Endometrial microvascular endothelial cells (primary cell): ENCODE results near the gene PTPN14. TPM values are rescaled to one million over a fixed set of nuclear protein-coding genes. Genes with fewer than 3 reads are reported as not detected.
"Not testable (repeated sequence)": the region's sequence is repeated elsewhere in the genome, so short reads cannot be mapped to it uniquely, and the experiment has no call there.

Experiments
- in situ Hi-C: cut with HindIII; loops from 2 replicates; pipeline ENCODE4 v1.10.0; 2017; ENCODE audit warnings: low sequenced_read_pairs, low pct_unique_long_range_greater_than_20kb; ENCODE audit errors: inconsistent ontology term
- total RNA-seq: library from RNA; depleted of rRNA; stranded (reverse); fragments of >200 nt; gene quantifications from one replicate; pipeline ENCODE4 v1.2.3, GENCODE V29; 2015; ENCODE audit errors: inconsistent ontology term

PTPN14 gene
- total RNA-seq, 1 donor from 2014 or later, result 63.4 TPM

- in situ Hi-C loops, result loop anchor here (10.0 kb wide), 1 partner anchor 48 kb away; no protein-coding TSS in a partner anchor
These were observed 4.3 kb downstream of the PTPN14 start for GRCh38 chr1:214546886-214547641.

DNA sequence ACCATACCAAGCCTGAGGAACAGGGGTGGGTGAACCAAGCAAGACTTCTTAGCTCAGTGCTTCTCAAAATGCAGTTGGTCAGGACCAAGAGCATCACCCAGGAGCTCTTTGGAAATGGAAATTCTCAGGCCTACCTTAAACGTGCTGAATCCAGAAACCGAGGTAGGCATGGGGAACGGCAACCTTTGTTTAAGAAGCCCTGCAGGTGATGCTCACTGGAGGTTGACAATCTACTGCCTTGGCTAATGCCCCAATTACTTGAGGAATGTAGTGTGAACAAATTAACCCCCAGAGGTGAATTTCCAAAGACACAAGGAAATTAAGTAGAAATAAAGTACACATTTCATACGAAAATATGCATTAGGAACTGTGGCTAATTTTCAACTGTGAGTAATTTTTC lies 5.3 kb downstream of the PTPN14 start:
- in situ Hi-C loops, result loop anchor here (10.0 kb wide), 1 partner anchor 49 kb away; no protein-coding TSS in a partner anchor

GRCh38 chr1:214545293-214545692 lies 6.1 kb downstream of the PTPN14 start:
- in situ Hi-C loops, result loop anchor here (10.0 kb wide), 1 partner anchor 50 kb away; no protein-coding TSS in a partner anchor

DNA sequence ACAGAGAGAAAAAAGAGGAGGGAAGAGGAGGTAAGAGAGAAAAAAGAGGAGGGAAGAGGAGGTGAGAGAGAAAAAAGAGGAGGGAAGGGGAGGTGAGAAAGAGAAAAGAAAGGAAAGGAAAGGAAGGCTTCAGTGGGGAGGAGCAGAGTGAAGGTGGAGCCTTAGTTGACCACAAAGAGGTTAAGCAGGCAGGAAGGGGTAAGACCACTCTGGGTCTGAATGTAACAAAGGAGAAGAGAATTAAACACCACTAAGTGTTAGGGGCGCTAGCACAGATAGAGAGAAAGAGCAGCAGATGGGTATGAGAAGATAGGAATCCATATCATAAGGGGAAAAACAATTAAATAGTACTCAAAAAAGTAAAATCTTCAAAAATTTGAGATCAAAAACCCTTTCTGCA lies 6.6 kb downstream of the PTPN14 start:
- in situ Hi-C loops, result loop anchor here (10.0 kb wide), 1 partner anchor 50 kb away; no protein-coding TSS in a partner anchor

DNA sequence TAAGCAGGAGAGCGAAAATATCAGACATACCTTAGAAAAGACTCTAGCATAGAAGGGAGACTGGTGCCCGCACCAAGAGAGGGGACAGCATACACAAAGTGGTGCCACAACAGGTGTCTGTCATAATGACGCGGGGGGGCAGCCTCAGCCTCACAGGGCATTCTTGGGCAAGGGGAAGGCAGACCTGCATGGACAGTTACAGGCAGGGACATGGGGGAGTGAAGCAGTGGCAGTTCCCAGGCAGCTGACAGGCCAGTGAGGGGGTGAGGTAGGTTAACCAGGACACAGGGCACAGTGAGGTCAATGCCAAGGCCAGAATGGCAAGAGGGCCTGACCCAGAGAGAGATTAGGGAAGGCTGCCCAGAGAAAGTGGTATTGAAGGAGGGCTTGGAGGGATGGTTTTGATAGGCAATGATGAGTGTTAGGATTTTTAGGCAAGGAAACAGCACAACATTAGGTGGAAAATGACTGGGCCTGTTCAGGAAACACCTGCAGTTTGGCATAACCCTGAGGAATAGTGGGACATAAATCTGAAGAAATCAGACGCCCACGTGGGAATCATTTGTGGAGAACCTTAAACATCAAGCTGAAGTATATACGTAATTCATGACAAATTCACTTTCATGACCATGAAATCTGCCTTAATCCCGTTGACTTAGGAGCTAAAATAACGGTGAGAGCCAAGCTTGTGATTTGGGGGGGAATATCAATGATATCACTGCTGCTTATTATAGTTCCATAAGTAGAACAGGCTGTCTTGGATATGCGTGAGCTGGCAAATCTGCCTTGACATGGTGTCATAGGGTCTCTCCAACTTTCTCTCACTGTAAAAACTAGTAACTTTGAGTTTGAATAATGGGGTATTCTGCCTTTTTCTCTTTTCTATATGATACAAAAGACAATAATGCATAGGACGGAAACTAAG lies 8.9 kb downstream of the PTPN14 start:
- in situ Hi-C loops, result loop anchor here (10.0 kb wide), 1 partner anchor 52 kb away; no protein-coding TSS in a partner anchor

DNA sequence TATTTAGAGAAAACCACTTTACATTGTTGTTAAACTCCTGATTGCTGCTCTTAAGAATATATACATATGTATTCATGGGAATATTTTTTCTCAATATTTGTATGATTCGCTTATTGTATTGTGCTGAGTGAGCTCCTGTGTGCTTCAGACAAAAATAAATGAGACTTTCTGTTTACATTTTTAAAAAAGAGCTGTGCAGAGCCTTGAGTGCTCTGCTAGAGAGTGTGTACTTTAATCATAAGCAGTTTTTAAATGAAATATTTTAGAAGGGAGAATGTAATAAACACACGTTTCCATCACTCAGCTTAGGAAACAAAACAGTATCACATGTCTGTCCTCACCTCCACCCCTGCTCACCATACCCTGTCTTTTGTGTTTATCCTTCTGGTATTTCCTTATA lies 9.7 kb downstream of the PTPN14 start:
- in situ Hi-C loops, result loop anchor here (10.0 kb wide), 1 partner anchor 53 kb away; no protein-coding TSS in a partner anchor

- in situ Hi-C loops, result loop anchor here (10.0 kb wide), 1 partner anchor 54 kb away; no protein-coding TSS in a partner anchor
These were observed 10.2 kb downstream of the PTPN14 start for GRCh38 chr1:214541206-214541605.

GRCh38 chr1:214540324-214540723 lies 11.1 kb downstream of the PTPN14 start:
- in situ Hi-C loops, result loop anchor here (10.0 kb wide), 1 partner anchor 54 kb away; no protein-coding TSS in a partner anchor

GRCh38 chr1:214538496-214538895 lies 12.9 kb downstream of the PTPN14 start:
- in situ Hi-C loops, result no loop called here

- in situ Hi-C loops, result no loop called here
These were observed 13.4 kb downstream of the PTPN14 start for GRCh38 chr1:214537872-214538473.

DNA sequence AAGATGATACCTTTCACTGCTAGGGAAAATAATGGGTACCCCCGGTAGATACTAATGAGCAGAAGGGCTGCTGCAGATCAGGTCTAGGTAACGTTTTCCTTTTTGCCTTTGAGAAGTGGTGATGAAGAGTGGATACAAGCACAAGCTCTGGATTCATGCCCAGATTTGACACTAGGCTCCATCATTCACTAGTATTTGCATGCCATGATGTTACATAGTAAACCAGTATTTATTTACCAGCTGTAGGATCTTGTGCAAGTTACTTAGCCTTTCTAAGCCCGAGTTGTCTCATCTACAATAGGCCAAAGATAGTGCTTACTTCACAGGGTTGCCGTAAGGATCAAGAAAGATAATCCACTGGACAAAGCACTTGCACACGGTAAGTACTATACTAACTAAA lies 14.2 kb downstream of the PTPN14 start:
- in situ Hi-C loops, result no loop called here

GRCh38 chr1:214532070-214532469 lies 19.3 kb downstream of the PTPN14 start:
- in situ Hi-C loops, result no loop called here

- in situ Hi-C loops, result no loop called here
These were observed 25.8 kb downstream of the PTPN14 start for GRCh38 chr1:214525535-214526019.

GRCh38 chr1:214524824-214525223 lies 26.6 kb downstream of the PTPN14 start:
- in situ Hi-C loops, result no loop called here

DNA sequence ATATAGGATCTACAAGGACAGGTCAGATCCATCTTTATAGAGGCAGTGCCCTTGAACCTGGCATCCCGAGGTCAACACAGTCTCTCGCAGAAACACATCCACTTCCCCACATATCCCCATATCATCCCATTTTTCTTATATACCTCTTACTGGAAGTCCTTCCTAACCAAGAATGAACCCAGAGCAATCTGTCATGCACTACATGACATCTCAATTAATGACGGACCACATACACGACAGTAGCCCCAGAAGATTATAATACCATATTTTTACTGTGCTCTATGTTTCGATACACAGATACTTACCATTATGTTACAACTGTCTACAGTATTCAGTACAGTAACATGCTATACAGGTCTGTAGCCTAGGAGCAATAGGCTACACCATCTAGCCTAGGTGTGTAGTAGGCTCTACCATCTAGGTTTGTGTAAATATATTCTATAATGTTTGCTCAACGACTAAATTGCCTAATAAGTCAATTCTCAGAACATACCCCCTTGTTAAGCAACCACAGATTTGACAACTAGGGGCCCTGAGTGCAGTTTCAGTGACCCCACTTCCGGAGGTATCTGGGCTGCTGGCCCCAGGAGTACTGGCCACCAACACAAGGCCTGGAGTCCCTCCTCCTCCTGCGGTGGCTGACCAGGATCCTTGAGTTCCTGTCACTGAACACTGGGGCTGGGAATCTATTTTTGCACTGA lies 28.1 kb downstream of the PTPN14 start:
- in situ Hi-C loops, result no loop called here

DNA sequence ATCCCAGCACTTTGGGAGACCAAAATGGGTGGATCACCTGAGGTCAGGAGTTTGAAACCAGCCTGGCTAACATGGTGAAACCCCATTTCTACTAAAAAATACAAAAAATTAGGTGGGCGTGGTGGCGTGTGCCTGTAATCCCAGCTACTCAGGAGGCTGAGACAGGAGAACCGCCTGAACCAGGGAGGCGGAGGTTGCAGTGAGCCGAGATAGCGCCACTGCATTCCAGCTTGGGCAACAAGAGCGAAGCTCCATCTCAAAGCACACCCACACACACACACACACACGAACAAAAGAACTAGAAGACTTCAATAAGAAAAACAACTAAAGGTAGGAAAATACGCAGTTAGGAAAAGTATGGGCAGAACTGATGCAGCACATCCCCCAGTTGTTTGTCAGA lies 29.9 kb downstream of the PTPN14 start:
- in situ Hi-C loops, result not testable (repeated sequence)

DNA sequence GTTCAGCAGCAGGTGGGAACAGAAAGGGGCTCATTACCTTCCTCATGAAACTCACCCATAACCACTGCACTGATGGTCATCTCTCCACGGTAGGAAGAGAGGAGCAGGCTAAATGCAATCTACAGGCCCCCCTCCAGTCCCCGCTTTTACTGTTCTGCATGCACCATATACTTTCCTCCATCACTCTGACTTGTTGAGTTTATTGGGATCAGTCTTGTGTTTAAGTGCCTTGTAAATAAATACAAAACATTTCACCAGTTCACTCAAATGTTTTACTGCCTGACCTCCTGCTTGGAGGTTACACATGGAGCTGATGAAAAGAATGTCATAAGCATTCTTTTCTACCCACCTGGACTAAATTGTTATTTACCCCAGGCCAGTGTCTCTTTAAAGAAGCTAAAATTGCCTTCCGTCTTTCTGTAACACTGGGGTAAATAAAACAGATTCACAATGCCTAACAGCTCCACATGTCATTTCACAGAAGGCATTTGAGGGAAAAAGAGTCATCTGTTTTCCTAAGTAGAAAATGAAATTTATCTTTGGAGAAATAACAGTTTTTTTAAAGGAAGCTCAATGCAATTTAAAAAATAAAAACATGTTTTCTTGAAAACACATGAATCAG lies 30.7 kb downstream of the PTPN14 start:
- in situ Hi-C loops, result no loop called here

DNA sequence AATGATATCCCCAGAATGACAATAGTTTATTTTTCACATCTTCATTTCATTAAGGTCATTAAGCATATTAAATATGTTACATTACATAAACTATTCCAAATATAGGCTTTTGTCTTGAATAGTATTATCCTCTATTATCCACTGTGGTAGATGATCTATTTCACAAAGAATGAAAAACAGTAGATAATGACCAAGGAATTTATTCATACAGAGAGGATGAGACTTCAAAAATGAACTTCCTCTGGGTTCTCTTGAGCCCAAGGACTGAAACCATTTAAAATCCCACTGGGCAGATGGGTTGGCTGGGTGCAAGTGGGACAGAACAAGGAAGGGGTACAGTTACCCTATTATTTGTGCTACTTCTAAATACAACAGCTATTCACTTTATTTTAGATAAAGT lies 33.0 kb downstream of the PTPN14 start:
- in situ Hi-C loops, result no loop called here
